MM.1S (cell line): ENCODE data around the gene DLG5.

ENCODE experiments used
- CTCF ChIP-seq: fragments of 300-600 bp; sonication (generic); IDR thresholded peaks from 2 replicates; pipeline ENCODE4 v1.5.1; 2016; ENCODE audit warnings: antibody characterized with exemption, low read length, mixed read lengths
- EZH2 ChIP-seq: fragments of 300-600 bp; sonication (generic); optimal IDR thresholded peaks from 2 replicates; pipeline ENCODE3; 2017; ENCODE audit warnings: low read depth, mild to moderate bottlenecking, antibody characterized with exemption, low read length, mixed read lengths

GRCh38 chr10:77744245-77744644 is 182.3 kb downstream of the DLG5 start:
- TF ChIP-seq EZH2 (no peak), CTCF (no peak)
